ENCODE measurements around the gene MUSTN1. TPM values are rescaled to one million over a fixed set of nuclear protein-coding genes. Genes with fewer than 3 reads are reported as not detected.

MUSTN1 gene
- total RNA-seq, 1 donor from 2014 or later = 1.4 TPM

- intact Hi-C loops (cut with micrococcal nuclease) = no loop called here
These were observed 48.2 kb downstream of the MUSTN1 start for GRCh38 chr3:52786330-52787215.

- intact Hi-C loops (cut with micrococcal nuclease) = no loop called here
These were observed 49.8 kb downstream of the MUSTN1 start for GRCh38 chr3:52784931-52785590.

- intact Hi-C loops (cut with micrococcal nuclease) = no loop called here
These were observed 50.7 kb downstream of the MUSTN1 start for GRCh38 chr3:52784021-52784621.

- intact Hi-C loops (cut with micrococcal nuclease) = no loop called here
These were observed 51.6 kb downstream of the MUSTN1 start for GRCh38 chr3:52783211-52783555.

Other genes starting within 250 kb of the MUSTN1 start
- 79.8 and 85.6 TPM in 2 replicates for gene PBRM1, start 149.1 kb downstream of the MUSTN1 start, total RNA-seq
- 118 and 121 TPM in 2 replicates for gene GNL3, start 149.0 kb downstream of the MUSTN1 start, total RNA-seq
- gene GLT8D1, start 129.2 kb downstream of the MUSTN1 start, total RNA-seq = 36.9 and 40.2 TPM in 2 replicates
- 94.0 and 97.3 TPM in 2 replicates for gene SPCS1, start 128.9 kb downstream of the MUSTN1 start, total RNA-seq
- 27.9 and 29.9 TPM in 2 replicates for gene NEK4, start 64.1 kb downstream of the MUSTN1 start, total RNA-seq
- not detected in 2 replicates for gene ITIH1, start 57.4 kb downstream of the MUSTN1 start, total RNA-seq
- not detected in 2 replicates for gene ITIH3, start 40.2 kb downstream of the MUSTN1 start, total RNA-seq
- 9.6 and 9.7 TPM in 2 replicates for gene ITIH4, start 4.3 kb downstream of the MUSTN1 start, total RNA-seq
- gene STIMATE, start 62.5 kb upstream of the MUSTN1 start, total RNA-seq = 14.0 and 17.5 TPM in 2 replicates
- 24.0 and 26.5 TPM in 2 replicates for gene SFMBT1, start 211.1 kb upstream of the MUSTN1 start, total RNA-seq